Panc1 (cell line): ENCODE results near the gene TMEM170B.

Experiments used
- CTCF ChIP-seq: fragments of 450-650 bp; IDR thresholded peaks from 2 replicates; pipeline ENCODE4 v1.5.1; 2017; ENCODE audit warnings: mild to moderate bottlenecking
- POLR2AphosphoS5 ChIP-seq: IDR thresholded peaks from 2 replicates; pipeline ENCODE4 v1.6.1; 2012; ENCODE audit warnings: mild to moderate bottlenecking, low read depth, low read length, moderate library complexity
- SIN3A ChIP-seq: IDR thresholded peaks from 2 replicates; pipeline ENCODE4 v1.6.1; 2012; ENCODE audit warnings: low read depth, mild to moderate bottlenecking, low read length, moderate library complexity, borderline replicate concordance; ENCODE audit not compliant: insufficient read depth

- no peak for TF ChIP-seq CTCF
- no peak for TF ChIP-seq SIN3A
- TF ChIP-seq POLR2AphosphoS5 = no peak
Observed at GRCh38 chr6:11551053-11551452, 13.5 kb downstream of the TMEM170B start.
